HG03460 (cell line): Measurements from ENCODE around the gene EPB41L2.
"Not testable (repeated sequence)": the region's sequence is repeated elsewhere in the genome, so short reads cannot be mapped to it uniquely, and the experiment has no call there.

ENCODE experiments used
- ATAC-seq: cut with Tn5 transposase; IDR thresholded peaks from one replicate; pipeline ENCODE4 v1.9.1; 2021; ENCODE audit not compliant: unreplicated experiment

EPB41L2 gene

DNA sequence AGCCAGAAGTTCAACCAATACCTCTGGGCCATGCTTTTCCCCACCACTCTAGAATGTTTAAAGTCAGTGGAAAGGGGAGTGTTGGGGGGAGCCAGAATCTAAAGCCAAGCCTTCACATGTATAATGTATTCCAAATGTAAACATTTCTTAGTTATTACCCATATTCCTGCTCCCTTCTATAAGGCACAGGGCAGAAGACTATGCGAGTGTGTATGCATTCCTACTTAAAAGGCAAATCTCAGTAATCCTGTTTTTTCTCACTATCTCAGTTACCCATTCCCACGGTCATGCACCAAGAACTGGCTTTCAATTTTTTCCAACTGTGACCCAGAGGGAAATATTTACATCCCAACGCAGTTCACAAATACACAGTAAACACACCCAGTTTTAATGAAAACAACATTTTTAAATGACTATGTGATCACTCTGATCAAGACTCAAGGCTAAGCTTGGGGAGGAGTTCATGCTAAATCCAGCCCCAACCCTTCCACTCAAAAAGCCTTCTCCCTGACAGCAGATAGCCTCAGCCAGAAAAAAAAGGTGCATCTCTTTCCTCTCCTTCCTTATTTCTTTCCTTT is 57.5 kb downstream of the EPB41L2 start:
- no peak for ATAC-seq

DNA sequence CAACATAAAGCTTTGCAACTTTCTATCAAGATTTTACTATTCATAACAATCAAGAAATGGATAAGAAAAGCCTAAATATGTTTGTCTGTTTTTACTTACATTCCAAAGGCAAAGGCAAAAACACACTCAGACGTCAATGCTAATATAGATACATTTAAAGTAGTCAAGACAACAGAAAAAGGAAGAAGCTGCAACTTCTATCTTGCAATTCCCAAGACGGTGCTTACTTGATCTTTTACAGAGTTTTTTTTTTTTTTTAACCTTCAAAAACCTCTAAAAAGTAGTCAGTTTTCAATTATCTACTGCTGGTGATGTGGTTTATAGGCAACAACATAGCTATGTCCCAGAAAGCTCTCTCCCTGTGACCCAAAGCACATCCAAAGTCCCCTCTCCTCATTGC is 58.1 kb downstream of the EPB41L2 start:
- ATAC-seq: no peak

DNA sequence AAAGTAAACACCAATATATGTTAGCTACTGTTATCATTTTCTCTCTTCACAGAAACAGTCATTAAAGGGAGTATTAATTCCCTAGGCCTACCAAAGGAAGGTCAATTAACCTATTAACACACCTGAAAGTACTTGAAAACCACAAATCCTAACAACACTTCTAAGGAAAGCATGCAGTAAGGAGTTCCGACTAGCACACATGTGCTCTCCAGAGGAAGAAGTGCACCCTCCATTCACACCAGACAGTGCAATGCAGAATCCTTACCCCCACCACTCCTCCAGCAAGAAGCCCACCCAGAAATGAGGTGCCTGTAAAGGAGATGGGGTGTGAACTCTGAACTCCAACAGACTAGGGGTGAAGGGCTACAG is 58.7 kb downstream of the EPB41L2 start:
- ATAC-seq: no peak

DNA sequence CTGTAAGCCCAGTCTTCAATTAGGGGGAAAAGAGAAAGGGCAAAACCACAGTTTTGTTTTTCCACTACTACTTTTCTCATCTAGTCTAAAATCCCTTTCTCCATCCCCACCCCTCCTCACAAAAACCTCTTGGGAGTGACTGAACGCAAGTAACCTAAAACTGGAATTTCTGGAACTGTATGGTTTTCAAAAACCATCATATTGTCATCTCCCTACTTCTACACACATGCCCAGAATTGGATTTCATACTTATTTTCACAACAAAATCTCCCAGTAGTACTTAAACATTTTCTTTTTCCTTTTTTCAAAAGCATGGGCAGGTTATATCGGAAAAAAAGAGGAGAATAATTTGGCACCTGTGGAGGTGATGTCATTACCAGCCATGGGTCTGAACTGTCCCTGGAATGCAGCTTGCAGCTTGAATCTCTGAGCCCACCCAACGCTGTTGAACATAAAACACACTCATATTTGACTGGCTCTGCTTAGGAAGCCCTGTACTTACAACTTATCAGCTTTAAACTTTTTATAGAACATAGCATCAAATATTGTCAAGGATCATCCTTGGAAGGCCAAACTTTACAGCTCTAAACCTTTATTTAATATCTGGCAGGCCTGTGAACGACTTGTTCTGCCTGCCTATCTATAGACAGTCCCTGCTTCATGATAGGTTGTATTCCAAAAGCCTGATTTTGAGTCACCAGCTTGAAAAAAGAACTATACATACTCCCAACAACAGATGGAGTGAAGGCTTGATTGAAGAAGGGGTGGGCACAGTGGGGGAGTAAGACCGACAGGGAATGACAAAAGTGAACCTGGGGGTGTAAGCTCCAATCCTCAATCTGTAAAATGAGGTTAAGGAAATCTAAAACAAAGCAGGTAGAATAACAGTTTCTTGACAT is 59.3 kb downstream of the EPB41L2 start:
- ATAC-seq: no peak

DNA sequence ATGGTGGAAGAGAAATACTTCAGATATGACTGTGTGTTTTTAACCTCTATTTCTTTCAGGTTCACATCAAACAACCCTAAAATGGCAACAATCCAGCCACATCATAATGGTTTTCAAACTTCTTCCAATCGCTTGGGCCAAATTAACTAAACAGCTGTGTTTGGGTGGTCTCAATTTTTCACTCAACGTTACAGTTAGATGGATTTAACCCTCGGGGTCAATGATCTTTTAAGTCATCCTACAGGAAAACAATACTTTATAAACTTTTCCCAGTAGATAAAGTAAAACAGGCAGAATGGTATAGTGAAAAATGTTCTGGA is 60.4 kb downstream of the EPB41L2 start:
- no peak for ATAC-seq

DNA sequence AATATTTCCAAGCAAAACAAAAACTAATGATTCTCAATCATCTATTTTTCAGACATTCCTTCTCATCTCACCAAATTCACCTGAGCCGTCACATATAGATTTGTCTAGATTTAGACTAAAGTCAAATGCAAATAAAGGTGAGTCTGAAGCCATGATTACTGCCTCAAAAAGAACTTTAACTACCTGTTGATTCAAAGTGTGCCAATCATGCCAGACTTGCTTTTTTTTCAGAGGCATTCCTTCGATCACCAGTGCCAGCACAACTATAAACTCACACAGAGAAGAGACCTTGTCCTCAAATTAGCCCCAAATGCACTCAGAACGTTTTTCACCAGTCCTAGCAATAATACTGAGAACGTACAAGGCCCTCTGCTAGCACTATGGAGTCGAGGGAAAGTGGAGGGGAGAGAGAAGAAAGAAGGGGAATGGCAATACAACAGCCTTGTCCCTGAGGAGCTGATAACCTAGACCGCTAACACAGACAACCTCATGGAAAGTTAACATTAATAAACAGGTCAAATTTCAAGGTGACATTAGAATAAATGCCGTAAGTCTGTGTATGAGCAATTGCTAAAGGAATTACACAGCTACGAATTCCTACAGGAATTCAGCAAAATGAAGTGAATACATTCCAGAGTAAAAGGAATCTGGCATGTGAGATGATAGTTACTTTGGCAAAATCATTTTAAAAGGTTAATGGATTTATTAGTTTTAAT is 60.9 kb downstream of the EPB41L2 start:
- ATAC-seq: no peak

DNA sequence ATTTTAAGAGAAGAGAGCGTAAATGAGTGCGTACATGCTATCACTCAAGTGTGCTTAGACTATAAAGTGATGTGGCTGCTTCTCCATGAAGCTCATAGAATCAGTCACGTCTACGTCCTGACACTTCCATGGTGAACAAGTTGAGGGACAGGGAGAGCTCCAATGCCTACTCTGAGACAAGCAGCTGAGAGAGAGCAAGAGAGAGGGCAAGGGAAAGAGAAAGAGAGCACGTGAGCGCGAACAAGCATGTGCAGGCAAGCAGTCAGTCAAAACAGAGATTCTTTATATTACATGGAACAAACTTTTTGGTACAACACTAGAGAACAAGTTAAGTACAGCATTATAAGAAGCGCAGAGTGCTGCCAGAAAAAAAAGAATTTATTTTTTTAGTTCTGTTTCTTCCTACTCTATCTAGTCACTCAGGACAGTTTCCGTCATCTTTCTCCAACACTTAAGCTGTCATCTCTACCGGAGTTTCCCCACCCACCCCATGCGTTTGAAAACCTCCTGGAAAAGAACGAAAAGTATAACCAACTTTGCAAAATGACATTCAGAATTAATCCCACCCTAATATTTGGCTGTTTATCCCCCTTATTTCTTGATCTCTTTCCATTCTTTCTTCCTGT is 61.8 kb downstream of the EPB41L2 start:
- no peak for ATAC-seq

DNA sequence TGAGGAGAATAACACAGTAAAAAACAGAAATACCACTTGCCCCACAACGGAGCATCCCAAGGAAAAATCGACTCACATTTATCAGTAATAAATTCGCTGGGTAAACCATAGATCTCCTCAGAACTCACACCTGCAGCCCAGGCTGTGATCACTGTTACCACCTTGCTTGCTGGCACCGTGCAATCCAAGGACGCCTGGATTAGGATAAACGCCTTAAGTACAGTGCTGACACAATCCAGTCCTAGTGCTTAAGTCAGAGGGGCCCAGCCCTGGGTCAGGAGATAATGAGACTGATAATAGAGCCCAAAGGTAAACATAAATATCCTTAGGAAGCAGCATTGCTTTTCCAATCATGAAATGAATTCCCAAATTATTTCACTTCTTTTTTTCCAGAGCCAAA is 62.5 kb downstream of the EPB41L2 start:
- ATAC-seq: no peak

DNA sequence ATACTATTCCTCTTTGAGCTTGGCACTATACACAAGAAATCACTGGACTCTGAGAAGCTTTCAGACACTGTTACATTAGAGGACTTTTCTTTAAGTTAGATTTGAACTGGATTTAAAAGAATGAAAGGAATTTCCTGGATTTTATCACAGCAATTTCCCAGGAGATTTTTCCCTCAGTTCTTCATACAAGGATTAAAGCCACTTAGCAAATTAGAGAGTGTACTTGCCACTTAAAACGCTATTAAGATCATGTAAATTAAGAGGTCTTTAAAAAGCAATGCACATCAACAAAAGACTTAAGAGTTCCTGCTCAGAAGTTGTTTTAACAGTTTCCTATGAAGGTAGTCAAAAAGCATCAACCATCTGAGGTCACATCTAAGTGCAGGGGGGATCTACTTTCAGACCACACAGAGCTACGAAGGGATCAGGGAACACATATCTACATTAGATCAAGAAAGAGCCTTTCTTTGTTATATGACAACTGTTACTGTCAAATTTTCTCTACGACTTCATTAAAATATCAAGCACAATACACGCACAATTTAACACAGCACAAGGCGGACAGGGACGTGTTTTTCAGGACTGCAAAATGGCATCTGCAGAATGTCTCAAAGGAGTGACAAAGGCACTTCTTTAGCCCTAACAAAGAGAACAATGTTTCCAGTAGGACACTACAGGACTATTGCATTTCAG is 65.8 kb downstream of the EPB41L2 start:
- no peak for ATAC-seq

DNA sequence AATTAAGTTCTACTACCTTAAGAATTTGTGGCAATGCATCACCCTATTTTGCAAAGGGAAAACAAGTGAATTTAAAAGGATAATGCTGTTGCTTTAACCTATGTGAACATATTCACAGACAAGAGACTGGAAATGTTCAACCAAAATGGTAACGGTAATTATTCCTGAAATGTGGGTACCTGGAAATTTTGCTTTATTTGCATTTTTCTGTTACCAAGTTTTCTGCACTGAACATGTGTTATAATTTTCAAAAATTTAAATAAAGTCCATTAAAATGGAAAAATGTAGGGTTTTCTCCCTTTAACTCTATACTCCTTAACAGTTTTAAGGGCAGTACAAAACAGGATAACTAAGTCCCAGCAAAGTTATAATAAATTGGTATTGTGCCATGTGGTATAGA is 66.4 kb downstream of the EPB41L2 start:
- ATAC-seq: no peak

DNA sequence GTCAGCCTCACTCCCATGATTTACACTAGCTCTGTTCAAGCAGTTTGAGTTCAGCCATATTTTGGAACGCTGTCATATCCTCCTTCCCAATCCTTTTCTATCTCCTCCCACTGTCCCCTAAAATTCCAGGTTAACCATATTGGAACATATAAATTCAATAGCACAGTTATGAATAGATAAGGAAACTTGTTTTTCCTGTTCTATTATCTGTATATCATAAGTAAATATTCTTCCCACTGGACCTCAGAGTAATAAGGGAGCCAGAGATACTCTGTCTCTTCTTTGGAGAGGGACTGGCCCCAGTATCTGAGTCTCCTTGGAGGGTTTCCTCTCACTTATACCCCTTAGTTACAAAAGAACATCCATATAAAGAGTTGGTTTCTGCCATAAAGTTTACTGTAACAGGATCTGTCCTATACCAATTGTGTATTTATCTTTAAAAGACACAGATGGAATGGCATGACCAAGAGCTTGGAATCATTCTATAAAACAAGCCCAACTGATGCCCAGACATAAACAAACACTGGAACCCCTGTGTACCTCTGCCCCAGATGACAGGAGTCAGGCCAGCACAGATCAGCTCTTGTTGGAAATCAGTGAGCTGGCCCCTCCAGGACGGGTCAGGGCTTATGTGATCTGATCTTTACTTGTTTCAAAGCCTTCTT is 67.1 kb downstream of the EPB41L2 start:
- ATAC-seq: no peak

DNA sequence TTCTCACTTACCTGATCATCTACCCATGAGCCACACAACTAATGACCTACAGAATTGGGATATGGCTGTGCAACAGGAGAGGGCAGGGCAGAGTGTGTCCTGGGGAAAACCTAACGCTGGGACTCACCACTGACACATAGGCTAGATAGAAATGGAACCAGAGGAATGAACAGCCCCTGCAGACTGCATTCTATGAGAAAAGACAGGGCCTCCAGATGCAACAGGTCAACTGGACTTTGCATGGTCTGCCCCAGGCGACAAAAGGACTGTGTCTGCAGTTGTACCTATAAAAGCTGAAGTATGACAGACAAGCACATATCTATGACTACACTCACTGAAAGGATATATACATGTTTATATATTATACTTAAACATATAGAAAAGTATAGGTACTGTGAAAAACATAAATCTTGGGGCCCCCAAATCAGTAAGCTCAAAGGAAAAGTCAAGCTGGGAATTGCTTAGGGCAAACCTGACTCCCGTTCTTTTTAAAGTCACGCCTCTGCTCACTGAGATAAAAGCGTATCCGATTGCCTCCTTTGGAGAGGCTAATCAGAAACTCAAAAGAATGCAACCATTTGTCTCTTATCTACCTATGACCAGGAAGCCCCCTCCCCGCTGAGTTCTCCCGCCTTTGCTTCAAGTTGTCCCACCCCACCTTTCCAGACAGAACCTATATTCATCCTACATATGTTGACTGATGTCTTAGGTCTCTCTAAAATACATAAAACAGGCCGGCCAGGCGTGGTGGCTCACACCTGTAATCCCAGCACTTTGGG is 68.5 kb downstream of the EPB41L2 start:
- ATAC-seq: no peak

DNA sequence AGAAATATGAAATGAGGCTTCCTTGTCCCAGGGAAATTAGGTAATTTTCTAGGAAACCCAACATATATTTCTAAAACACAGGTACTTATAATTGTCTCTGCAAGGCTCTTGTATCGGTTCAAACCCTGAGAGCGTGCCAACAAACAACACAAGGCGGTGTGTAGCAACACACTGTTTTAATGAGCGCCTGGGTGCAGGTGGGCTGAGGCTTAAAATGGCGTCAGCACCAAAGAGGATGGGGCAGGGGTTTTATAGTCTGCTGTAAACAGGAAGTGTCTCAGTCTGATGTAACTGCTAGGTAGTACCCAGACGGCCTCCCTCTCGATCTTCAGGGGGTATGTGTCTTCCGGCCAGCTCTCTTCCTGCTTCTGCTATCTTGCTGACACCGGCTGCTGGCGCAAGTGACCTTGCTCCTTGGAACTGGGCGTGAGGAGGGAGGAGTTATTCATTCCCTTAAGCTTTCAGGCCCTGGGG is 69.7 kb downstream of the EPB41L2 start:
- no peak for ATAC-seq

DNA sequence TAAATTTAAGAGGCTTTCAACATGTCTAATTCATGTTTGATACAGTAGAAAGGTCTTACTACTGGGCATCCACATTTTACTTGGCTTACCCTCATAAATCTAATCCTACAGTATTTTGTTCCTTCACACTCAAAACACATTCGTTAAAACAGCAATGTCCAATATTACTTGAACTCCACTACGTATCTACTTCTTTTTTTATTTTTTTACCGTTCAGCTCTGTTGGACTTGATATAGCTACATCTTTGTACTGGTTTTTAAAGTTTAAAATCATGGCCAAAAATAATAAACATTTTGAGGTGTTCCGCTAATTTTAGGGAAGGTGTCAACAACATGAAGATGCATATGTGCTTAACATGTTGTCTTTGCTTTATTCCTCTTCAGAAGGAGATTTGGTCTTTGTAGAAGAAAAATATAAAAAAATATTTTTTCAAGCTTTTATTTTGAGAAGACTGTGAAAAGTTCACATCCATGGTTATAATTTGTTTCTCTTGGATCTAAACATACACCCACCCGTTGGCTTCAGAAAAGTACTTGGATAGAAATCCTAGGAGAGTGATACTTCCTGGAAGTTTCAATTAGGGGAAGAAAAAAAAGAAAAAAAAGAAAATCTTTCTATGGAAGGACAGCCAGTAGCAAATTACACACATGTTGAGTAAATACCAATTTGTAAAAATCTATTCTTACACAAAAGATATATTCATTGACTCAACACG is 71.5 kb downstream of the EPB41L2 start:
- ATAC-seq: no peak

DNA sequence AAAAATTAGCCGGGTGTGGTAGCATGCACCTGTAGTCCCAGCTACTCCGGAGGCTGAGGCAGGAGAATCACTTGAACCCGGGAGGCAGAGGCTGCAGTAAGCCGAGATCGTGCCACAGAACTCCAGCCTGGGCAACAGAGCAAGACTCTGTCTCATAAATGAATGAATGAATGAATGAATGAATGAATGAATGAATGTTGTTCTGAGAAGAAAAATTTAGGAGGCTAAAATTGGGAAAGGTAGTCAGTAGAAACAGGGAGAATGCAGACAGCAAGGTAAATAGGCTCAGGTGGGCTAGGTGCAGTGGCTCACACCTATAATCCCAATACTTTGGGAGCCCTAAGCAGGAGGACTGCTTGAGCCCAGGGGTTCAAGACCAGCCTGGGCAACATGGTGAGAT is 75.5 kb downstream of the EPB41L2 start:
- not testable (repeated sequence) for ATAC-seq

DNA sequence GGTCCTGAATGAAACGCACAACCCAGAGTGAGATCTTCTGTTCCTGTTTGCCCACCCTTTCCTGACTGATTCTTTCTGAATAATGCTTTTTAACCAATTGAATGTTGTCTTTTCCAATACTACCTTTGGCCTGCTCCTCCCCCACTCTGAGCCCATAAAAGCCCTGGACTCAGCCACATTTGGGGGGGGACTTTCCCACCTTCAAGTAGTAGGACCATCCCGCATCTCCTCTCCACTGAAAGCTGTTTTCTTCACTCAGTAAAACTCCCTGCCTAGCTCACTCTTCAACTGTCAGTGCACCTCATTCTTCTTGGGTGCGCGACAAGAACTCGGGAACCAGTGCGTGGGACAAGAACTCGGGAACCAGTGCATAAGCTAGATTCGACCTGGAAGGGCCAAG is 77.9 kb downstream of the EPB41L2 start:
- ATAC-seq: no peak

DNA sequence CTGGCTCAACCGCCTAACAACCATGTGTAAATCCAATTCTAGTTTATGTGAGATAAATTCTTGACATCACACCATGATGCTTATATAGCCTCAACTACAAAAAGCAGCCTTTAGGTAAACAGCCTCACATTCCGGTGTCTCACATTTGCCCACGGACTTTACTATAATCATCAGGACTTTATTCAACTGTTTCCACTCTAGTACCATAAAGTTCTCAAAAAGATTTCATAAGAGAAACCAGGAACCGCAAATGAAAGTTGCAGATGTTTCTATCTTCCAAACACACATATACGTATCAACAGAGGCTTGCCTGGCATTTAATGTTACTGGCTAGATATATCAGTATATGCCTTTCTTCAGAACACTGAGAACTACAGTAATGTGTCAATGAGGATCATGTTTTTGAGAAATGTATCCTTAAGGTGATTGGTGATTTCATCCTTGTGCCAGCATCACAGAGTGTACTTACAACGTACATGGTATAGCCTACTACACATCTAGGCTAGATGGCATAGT is 80.0 kb downstream of the EPB41L2 start:
- ATAC-seq: no peak

DNA sequence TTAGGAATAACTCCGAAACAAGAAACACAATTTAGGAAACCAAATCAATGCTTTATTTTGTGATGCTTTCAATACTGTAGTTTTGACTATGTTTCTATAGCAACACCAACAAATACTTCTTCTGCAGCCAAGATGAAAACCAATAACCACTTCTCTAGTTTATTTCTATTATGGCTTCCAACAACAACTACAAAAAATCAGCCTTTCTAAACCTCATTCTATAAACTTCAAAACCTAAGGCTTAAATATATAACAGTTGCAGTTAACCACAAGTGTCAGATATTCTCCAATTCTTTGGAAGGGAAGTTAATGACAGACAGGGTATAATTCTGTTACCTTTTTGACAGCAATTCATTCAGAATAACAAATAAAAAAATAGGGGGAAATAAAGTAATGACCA is 80.9 kb downstream of the EPB41L2 start:
- no peak for ATAC-seq

DNA sequence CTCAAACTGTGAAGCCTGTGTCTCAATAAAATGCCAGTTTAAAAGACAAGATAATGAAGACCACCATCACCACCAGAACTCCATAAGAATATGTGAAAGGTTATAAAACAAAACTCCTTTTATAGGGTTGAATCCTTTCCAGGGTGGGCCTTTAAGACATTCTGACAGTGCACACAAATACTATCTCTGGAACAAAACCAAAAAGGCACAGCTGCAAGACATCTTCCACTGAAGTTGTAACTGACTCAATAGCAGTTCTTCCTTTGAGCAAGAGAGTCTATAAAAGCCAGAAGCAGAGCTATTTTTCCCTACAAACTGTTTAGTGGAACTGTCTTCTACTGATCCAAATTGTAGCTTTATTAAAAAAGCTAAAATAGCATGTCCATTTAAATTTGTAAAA is 81.6 kb downstream of the EPB41L2 start:
- no peak for ATAC-seq
